ENCODE results near the gene C10orf143.
"Not testable (repeated sequence)": the region's sequence is repeated elsewhere in the genome, so short reads cannot be mapped to it uniquely, and the experiment has no call there.

C10orf143 gene

GRCh38 chr10:130110246-130111112, at the start of gene C10orf143:
Gene C10orf143 (minus strand): TSS chr10:130110830. CDS start chr10:130110772, 58 bp downstream.
- DNase-seq = peak; percentile 98

DNA sequence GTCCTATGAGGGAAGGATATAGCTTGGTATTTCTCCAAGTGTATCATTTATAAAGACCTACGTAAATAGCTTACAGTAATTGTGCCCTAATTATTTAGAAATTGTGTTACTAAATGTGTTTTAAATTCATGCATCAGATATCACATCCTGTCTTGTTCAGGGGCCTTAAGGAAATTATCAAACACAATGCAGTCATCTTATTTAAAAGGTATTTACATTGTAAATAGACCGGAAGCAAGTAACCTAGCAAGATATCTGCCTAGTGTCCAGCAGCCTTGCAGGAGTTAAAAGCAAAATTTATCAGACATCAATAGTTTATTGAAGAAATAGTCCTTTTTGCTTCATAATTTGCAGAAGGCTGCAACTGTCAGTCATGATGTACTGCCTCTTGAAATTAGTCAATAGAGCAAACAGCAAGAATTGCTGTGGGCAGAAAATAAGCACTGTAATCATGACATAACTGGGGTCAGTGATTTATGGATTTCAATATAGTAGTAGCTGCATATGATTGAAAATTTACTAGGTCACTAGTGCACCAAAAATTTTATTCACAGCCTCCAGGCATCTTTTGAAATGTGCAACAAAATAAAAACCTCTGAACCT, 48.7 kb upstream of the C10orf143 start:
- DNase-seq = no peak

DNA sequence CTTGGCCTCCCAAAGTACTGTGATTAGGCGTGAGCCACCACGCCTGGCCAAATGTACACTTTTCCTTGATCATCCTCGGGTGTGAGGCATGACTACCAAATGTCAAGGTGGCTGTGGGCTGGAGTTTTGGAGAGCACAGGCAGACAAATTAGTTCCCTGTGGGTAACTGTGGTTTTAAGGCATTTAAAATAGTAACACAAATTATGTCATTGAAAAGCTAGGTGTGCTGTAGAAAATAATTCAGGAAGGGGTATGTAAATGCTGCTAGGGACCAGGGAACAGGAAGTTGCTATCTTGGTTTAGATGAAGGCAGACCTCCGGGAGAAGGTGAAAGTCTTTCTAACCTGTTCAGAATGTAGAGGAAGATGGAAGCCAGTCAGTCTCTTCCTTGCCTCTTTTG, 35.4 kb upstream of the C10orf143 start:
- DNase-seq = no peak

DNA sequence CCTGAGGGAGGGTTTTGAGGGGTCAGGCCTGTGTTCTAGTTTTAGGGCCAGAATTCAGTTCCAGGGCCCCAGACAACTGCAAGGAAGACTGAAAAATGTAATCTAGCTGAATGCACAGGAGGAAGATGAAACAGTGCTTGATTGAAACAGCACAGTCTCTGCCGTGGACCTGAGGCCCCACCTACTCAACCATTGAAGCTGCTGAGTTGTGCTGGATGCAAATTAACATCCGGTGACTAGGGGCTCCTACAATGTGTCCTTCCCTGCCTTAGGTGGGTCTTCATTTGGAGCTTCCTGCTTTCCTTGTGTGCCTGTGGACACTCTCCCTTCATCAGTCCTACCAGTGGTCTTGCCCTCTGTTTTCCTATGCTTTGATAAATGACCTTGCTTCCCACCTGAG, 31.2 kb upstream of the C10orf143 start:
- no peak for DNase-seq

DNA sequence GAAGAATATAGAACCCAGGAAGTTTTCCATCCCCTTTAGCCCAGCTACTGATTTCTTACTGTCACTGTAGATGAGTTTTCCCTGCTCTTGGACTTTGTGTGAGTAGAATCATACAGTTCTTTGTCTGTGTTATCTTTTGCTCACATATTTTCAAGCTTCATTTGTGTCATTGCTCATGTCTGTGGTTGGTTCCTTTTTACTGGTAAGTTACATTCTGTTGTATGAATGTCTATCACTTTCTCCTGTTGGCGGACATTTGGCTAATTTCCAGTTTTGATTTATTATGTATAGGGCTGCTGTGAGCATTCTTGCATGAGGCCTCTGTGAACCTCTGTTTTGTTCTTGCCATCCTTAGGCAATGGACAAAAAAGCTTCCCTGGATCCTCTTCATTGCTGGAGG, 30.8 kb upstream of the C10orf143 start:
- no peak for DNase-seq

GRCh38 chr10:130141038-130141437, 30.4 kb upstream of the C10orf143 start:
- no peak for DNase-seq

DNA sequence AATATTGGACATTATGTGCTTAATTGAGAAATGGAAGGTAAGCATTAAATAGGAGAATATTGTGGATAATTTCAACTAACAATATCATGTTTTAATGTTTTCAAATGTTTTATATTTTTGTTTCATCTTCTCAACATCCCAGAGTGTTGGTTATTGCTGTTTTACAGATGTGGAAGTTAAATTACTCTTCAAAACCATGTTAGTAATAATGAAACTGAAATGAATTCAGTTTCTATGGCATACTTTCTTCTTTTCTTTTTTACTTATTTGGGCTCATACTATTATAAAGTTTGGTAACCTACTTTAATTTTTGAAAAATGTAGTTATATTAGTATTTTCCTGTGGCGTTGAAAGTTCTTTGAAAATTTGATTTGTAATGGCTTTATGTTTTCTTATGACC, 29.8 kb upstream of the C10orf143 start:
- no peak for DNase-seq

- no peak for DNase-seq
These were observed 27.8 kb upstream of the C10orf143 start for GRCh38 chr10:130138479-130138866.

GRCh38 chr10:130137659-130138478, 27.2 kb upstream of the C10orf143 start:
- DNase-seq = no peak

DNA sequence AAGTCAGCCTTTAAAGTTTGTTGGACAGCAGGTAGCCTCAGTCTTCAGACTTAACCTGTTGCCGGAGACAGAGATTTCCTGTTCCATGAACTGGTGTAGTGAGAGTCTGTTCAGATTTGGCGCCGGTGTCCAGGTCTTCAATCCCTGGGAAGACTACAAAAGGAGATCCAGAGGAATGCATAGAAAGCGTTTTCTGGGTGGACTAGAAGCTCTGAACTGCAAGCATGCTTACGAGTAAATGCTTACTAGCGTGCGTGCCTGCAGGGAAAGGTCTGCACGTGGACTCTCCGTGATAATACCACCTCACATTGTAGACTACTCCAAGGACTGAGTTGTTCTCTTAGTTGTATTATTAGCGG, 26.4 kb upstream of the C10orf143 start:
- no peak for DNase-seq

GRCh38 chr10:130136226-130137089, 25.8 kb upstream of the C10orf143 start, which contains the start of gene GLRX3:
Gene GLRX3 (plus strand): TSS chr10:130136391. CDS start chr10:130136421, 30 bp downstream.
- DNase-seq = peak; percentile 93

DNA sequence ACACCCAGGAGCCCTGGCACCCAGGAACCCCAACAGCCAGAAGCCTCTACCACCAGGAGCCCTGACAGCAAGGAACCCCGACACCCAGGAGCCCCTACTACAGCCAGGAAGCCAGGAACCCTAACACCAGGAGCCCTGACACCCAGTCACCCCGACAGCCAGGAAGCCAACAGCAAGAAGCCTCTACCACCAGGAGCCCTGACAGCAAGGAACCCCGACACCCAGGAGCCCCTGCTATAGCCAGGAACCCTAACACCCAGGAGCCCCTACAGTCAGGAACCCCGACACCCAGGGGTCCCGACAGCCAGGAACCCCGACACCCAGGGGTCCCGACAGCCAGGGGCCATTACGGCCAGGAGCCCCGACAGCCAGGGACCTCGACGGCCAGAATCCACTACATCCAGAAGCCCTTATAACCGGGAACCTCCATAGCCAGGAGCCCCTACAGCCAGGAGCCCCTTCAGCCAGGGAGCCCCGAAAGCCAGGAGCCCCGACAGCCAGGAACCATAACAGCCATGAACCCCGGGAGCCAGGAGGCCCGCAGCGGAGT, 25.1 kb upstream of the C10orf143 start:
- no peak for DNase-seq

- DNase-seq = no peak
These were observed 18.3 kb upstream of the C10orf143 start for GRCh38 chr10:130128922-130129321.

DNA sequence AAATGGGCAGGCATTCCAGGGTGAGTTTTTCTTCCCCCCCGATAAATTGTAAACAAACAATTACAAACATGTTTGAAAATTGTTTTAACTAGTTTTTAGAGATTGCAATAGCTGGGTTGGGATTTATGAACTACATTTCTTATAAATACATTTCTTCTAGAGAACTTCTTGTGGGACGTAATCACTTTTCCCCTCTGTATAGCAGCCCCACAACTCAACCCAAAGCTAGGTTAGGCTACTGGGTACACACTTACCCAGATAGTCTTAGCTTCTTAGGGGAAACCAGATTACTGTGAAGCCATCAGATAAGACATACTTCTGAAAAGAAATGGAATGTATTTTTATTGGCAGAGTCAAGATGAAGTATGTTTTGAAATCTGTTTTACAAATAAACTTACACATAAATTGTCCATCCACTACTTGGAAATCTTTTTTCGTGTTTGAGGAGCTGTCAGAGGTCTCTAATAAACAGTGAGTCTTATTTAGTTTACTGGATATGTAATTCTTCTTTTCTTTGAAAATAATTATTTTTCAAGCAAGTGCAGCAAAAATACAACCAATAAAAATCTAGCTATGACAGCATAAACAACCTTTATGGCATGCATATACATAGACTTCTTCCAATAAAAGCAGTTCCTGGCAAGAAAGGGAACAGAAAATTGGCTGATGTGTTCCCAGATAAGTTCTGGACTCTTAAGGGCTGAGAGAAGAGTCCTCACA, 17.6 kb upstream of the C10orf143 start:
- no peak for DNase-seq

- peak; percentile 69 for DNase-seq
These were observed 16.9 kb upstream of the C10orf143 start for GRCh38 chr10:130127364-130128061.

DNA sequence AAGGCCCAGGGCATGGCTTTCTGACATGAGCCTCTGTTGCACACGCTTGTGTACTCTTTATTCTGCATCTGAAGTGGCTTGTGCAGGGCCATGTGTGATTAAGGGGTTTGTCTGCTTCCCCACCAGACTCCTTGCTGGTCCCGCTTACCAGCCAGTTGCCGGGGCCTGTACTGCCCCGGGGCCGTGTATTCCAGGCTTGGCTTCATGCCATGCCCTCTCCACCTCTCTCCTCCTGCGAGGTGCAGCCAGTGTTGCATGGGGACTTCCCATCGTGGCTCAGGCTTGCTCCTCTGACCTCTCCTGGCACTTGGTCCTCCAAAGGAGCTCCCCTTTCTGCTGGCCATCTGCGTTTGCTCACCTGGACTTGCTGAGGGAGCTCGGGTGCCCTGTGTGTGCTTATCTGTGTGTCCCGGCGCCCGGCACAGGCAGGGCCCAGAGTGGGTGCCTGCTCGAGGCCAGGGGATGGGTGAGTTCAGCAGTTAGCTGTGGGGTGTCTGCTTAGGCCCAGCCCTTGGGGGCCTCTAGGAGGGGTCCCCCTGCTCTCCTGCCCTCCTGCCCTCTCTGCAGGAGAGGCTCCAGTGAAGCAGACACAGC, 11.0 kb upstream of the C10orf143 start:
- DNase-seq = no peak

- not testable (repeated sequence) for DNase-seq
These were observed 6.9 kb upstream of the C10orf143 start for GRCh38 chr10:130117535-130117934.

- DNase-seq = not testable (repeated sequence)
These were observed 6.3 kb upstream of the C10orf143 start for GRCh38 chr10:130116942-130117341.

- DNase-seq = no peak
These were observed 2.2 kb upstream of the C10orf143 start for GRCh38 chr10:130112821-130113220.

GRCh38 chr10:130111852-130112180, 1.2 kb upstream of the C10orf143 start:
- no peak for DNase-seq
